LNCAP (cell line): ENCODE measurements around the gene NOS2.

Source experiments
- TF ChIP-seq, protein P1 (sequence below): fragments of 450-650 bp; IDR thresholded peaks from 2 replicates; pipeline ENCODE4 v1.5.1; 2017; ENCODE audit warnings: mild to moderate bottlenecking

Gene NOS2

DNA sequence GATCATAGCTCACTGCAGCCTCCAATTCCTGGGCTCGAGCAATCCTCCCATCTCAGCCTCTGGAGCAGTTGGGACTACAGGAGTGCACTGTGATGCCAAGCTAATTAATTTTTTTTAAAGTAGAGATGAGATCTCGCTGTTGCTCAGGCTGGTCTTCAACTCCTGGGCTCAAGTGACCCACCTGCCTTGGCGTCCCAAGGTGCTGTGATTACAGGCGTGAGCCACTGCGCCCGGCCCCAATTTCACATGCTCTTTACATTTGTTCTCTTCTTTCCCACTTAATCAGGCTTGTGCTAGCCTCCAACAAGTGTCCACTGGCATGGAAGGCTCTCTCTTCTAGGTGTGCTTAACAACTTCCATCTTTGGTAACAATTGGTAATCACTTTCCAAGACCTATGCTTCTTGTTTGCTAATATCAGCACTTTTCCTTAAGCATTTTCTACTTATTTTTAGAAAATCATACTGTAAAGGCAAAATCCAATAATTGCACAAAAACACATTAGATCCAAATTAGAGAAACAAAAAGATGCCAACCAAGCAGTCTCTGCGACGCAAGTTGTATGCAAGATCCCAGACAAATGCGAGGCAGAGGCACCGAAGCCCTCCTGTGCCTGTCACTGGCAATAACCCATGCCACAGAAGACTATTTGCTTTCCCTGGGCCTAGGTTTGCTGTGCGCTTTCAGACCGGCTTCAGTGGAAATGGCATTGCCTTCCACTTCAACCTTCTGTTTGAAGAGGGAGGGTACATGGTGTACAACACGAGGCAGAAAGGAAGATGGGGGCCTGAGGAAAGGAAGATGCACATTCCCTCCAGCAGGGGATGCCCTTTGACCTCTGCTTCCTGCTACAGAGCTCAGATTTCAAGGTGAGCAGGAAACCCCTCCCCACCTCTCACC is 52.6 kb downstream of the NOS2 start:
- TF ChIP-seq, protein P1, sequence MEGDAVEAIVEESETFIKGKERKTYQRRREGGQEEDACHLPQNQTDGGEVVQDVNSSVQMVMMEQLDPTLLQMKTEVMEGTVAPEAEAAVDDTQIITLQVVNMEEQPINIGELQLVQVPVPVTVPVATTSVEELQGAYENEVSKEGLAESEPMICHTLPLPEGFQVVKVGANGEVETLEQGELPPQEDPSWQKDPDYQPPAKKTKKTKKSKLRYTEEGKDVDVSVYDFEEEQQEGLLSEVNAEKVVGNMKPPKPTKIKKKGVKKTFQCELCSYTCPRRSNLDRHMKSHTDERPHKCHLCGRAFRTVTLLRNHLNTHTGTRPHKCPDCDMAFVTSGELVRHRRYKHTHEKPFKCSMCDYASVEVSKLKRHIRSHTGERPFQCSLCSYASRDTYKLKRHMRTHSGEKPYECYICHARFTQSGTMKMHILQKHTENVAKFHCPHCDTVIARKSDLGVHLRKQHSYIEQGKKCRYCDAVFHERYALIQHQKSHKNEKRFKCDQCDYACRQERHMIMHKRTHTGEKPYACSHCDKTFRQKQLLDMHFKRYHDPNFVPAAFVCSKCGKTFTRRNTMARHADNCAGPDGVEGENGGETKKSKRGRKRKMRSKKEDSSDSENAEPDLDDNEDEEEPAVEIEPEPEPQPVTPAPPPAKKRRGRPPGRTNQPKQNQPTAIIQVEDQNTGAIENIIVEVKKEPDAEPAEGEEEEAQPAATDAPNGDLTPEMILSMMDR, result peak; percentile 32; the same call in 1 of the 2 replicates

DNA sequence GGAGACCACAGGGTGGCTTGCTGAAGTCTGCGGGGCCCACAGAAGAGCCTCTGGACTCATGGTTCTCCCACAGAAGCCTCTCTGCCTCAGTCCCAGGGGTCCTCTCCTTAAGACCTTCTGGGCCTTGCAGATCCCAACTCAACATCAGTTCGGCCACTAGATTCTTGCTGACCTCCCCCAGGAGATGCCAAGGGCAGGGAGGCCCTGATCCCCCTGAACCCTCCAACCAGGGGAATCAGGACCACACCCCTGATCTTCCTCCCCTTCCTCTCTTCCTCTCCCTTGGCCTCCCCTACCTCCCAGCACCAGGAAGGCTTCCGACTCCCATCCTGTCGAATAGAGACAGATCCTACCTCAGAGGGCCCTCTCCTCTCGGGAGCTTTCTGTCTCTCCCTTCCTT is 53.4 kb downstream of the NOS2 start:
- TF ChIP-seq, protein P1, result no peak

DNA sequence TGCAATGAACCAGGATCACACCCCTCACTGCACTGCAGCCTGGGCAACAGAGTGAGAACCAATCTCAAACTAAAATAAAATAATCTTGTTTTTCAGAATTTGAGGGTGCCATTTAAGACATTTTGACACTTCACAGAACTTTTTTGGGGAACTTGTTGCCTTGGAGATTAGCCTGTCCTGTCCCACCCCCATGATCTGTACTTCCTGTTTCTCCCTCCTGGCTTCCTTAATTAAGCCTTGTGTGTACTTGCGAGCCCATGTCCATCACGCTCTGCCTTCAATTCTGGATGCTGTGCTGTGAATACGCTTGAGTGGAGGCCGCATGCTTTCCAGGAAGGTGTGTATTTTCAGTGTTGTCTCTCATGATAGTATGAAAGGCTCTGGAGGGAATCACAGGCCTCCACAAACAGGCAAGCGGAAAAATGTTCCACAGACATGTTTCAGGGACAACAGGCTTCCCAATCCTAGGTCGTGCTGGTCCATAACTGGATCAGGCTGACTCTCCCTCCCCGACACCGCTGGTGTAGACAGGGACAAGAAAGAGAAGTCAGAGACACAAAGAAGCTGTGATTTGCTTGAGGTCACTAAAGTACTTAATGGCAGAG is 56.9 kb downstream of the NOS2 start:
- TF ChIP-seq, protein P1, result no peak

DNA sequence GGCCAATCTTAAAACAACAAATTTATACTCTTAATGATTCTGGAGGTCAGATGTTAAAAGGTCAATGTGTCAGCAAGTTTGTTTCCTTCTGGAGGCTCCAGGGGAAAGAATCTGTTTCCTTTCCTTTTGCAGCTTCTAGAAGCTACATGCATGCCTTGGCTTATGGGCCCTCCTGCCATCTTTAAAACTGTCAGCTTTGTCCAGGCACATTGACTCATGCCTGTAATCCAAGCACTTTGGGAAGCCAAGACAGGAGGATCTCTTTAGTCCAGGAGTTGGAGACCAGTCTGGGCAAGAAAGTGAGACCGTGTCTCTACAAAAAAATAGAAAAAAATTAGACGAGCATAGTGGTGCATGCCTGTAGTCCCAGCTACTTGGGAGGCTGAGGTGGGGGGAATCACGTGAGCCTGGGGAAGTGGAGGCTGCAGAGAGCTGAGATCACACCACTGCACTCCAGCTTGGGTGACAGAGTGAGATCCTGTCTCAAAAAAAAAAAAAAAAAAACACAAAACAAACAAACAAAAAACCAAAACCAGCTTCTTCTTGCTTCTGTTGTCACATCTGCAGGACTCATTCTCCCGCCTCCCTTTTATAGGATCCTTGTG is 58.3 kb downstream of the NOS2 start:
- TF ChIP-seq, protein P1, result no peak

DNA sequence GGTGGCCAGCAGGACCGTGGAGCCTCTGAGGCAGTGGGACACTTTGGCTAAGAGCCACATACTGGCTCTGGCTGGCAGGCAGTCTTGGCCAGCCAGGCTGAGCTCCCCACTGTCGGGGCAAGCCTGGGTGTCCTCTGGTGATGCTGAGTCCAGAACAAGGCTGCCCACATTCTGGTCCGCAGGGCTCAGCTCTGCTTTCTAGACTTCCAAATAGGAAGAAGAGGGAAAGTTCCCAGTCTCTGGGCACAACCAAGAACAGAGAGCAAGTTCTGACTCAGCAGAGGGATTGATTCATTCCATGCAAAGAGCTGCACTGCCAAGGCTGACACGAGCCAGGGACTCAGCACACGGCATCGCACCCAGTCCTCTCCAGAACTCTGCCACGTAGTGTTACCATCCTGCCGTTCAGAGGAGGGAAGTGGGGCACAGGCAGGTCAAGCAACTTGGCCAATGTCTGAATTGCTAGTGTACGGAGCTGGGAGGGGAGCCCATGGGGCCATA is 58.9 kb downstream of the NOS2 start:
- TF ChIP-seq, protein P1, result no peak

DNA sequence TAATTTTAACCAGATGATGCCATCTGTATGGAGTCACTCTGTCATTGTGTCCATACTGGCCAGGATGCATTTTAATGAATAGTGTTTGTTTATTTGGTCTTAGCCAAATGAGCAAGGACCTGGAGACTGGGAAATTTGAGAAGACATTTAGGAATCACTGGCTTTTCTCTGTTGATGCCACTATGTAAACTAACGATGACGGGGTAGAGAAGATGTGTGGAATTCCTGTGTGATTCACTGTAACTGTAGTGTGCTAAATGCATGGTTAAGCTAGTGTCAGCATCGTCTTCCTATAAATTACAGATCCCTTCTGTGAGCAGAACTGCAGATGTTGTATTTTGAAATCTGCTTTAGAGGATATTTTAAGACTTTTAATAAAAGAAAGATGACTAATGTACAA is 66.6 kb downstream of the NOS2 start:
- TF ChIP-seq, protein P1, result no peak

DNA sequence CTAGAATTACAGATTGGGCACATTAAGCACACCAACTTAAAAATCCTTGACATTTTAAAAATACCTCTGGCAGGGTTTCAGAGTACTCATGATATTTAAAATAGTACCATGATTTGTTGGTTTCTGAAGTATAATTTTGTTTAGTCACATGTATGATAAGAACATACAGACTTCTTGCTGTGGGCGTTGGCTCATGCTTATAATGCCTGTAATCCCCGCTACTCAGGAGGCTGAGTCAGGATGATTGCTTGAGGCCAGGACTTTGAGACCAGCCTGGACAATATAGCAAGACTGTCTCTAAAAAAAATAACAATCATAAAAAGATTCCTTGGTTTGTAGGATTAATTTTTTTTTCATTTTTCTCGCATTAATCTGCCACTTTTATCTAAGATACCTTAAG is 78.5 kb downstream of the NOS2 start:
- TF ChIP-seq, protein P1, result no peak
